DMS79 (cell line): ENCODE results near the gene ZNRF3.
A peak's percentile ranks its signal among the peaks of the same experiment; 100 is the strongest.
"Not testable (repeated sequence)": the region's sequence is repeated elsewhere in the genome, so short reads cannot be mapped to it uniquely, and the experiment has no call there.

Experiments used
- DNase-seq: peaks from one replicate; lab custom pipeline; 2025; lab: John Stamatoyannopoulos, UW

ZNRF3 gene

DNA sequence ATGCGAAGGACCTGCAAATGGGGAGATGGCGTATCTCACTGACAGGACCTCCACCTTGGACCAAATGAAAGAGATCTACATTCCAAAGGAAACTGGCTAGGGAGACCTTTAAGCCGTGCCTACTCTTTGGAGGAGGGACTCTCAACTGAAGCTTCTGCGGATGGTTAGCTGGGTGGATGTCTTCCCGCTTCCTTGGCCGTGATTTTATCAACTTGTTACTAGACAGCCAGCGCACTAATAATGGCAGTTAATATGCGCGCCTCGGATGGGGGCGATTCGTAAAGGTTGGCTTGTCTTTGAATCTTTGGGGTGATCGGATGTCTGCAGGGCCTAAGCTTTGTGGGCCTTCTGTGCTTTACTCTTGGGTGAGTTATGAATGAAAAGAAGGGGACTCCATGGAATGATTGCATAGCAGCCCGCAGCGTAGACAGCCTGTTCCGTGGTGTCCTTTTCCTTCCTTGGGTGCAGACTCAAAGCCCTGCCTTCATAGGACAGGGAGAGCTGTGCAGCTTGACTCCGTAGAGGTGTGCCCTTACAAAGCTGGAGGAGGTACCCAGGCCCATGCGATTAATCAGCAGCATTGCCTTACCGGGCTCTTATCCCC is 1.5 kb downstream of the ZNRF3 start:
- no peak for DNase-seq

DNA sequence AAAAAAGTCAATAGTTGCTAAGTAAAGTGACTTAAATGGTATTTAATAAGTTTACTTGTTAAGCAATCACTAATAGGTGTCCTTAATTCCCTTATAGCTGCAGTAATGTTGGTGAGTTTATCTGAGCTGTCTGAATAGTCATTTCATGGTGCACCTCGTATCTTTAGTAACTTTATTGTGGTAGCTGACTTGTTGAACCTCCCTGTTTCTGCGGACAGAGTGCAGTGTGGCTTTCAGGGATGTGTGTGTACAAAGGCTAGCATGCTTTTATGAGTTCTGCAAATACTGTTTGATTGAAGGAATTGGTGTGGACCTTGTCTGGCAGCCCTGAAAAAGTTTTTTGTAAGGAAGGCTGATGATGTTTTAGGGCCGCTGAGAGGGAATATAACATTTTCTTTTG is 2.6 kb downstream of the ZNRF3 start:
- DNase-seq: no peak

DNA sequence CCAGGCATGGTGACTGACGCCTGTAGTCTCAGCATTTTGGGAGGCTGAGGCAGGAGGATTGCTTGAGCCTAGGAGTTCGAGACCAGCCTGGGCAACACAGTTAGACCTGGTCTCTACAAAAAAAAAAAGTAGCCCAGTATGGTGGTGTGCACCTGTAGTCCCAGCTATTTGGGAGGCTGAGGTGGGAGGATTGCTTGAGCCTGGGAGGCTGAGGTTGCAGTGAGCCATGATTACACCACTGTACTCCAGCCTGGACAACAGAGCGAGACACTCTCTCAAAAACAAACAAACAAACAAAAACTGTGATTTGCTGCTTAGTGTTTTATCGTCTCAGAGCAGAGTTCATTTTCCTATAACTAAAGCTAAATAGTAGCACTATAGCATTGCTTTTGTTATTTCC is 3.3 kb downstream of the ZNRF3 start:
- DNase-seq: not testable (repeated sequence)

DNA sequence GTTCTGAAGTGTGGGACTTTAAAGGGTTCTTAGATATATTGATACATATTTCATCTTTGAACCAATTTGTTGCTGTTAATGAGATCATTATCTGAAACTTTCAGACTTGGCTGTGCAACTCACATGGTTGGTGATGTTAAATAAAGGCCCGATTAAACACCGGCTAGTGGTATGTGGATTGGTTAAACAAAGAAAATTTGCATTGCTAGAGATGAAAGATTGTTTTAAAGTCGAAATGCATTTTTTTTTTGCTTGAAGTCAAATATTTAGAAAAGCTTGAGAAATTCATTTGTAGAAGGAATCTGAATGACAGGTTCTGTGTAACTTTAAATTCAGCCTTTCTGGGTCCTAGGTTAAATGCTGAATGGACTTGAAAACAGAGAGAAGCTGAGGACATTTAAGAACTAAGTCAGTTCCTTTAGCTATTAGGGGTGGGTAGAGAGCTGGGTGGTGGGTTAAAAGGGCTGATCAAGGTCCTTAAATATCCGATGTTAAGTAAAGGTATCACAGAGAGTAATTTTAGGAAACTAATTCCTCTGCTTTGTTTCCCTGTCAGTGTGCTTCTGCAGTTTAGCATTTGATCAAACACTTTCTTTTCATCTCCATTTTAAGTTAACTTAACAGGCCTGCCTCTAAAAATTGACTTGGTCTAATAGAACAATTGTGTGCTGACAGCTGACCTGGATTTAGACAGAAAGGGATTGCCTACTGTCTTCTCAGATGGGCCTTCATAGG is 4.5 kb downstream of the ZNRF3 start:
- no peak for DNase-seq

DNA sequence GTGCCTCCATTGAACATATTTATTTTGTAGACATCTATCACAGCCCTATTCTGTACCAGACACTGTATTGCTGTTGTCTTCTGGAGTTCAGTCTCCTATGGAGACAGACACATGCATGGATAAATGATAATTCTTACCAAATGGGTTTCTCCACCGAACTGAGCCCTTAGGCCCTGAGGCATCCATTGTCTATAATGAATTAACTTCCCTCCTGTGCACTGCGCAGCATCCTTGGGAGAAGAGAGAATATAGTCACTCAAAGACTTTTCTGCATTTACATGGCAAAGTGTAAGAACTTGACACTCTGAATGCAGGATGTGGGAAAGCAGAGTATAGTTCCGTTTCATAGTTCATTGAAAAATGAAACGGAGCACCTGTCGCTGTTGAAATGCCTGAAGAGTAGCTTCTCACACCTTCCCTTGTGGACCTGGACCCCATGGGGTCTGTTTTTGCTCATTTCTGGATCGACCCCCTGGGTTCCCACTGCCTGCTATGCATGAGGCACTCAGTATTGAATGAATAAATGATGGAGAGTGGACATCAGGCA is 6.2 kb downstream of the ZNRF3 start:
- no peak for DNase-seq

DNA sequence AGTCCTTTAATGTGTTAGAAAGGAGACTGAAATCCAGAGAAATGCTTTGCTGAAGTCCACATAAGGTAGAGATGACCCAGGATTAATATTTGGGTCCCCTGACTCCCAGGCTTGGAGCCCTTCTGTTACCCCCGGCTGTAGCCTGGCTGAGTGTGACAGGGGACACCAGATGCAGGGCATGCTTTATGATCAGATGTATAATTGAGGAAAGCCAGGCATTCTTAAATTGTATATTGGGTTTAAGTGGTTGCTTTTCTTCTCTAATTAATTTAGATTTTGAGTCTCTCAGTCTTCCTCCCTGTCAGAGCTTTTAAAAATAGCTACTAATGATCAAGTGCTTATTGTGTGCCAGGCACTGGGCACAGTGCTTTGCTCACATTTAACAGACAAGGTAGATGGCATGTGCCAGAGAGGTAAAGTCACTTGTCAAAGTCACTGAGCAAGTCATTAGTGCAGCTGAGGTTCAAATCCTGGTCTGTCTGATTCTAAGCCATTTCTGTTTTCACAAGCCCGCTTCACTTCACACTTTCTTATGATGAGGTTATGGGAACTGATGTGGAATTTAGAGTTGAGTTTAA is 7.9 kb downstream of the ZNRF3 start:
- no peak for DNase-seq

DNA sequence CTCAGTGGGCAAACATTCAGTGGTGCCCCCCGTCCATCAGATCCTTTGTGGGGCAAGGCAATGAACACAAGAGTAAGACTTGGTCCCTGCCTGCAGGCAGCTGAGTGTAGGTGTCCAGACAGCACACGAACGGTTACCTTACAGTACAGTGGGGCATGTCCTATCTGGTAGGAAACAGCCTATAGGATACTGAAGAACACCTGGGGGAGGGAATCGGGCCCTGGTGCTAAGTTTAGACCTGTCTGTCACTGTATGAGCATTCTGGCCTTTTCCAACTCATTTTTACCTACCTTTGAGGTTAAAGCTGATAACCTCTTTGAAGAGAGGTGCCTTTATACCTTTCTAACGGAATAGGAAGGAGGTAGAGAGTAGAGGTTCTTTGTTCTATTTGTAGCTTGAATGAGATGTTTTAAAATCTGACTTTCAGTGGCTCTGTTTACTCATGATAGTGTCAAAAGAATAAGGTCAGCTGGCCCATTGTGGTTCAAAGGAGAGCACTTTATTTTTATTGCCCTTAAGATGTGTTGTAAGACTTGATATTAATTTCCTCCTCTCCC is 8.9 kb downstream of the ZNRF3 start:
- no peak for DNase-seq

DNA sequence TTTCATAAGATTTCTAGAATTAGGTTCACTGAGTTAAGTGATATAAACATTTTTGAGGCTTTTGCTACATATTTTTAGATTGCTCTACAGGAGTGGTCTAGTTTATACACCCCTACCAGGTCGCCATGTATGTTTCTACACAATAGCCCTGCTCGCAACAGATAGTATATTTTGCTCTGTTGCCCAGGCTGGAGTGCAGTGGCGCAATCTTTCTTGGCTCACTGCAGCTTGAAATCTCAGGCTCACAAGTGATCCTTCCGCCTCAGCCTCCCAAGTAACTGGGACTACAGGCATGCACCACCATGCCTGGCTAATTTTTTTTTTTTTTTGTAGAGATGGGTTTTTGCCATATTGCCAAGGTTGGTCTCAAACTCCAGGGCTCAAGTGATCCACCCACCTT is 10.4 kb downstream of the ZNRF3 start:
- no peak for DNase-seq

DNA sequence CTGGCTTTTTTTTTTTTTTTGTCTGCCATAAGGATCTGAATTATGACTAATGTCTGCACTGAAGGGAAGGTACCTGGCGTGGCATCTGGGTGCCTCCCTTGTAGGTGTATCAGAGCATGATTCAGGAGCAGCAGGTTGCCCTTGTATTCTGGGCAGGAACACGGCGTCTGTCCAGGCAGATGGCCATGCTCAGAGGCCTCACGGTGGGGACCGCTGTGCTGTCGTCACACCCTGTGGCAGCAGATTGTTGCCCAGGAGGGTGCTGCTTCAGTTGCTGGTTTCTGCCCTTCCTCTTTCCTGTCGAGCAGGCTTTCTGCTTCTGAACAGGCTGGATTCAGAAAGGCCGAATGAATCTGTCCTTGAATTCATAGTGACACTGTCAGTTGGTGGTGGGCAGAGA is 11.0 kb downstream of the ZNRF3 start:
- no peak for DNase-seq

DNA sequence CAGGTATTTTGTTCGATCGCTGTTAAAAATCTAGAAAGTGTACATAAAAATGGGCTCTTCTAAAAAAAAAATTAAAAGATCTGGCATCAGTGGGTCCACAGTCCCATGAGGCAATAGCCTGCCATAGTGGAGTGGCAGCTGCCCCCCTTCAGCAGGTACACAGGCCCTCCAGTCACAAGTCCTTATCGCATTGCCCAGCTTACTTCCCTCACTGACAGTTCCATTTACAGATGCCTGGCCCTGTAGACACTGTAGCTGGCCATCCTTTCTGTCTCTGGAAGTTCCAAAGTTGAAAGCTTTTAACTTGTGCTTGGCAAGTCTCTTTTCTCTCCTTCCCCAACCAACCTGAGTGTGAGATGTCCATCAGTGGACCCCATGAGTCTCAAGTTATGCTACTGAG is 11.4 kb downstream of the ZNRF3 start:
- no peak for DNase-seq

DNA sequence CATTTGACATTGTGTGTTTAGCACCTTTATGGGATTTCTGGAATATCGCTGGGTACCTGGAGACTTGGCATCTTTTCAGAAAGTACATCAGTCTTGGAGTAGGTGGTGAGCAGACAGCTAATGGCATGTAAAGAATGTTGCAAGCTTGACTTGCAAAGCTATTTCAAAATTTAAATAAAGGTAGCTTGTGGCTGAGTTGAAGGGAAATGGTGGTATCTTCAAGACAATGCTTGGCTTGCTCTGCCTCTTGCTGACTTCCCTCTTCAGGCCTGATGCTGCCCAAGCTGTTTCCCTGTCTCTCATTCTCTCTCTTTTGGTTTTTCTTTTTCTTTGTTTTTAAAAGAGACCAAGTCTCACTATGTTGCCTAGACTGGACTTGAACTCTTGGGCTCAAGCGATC is 13.2 kb downstream of the ZNRF3 start:
- no peak for DNase-seq

DNA sequence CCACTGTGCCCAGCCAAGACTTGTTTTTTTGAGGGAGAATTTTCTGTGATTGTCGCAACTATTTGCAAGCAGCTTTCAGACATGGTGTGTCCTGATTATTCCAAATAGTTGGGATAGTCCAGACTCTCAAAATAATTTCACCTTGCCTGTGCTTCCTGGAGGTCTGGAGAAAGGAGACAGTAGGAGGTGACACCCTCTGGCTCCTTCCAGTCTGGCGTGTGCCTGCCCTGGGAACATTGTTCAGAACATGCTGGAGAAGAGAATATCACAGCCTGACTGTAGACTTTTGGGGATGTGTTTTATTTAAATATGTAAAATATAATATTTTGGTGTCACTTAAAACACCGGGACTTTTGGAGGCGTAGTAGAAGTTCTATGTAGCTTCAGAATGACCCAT is 14.9 kb downstream of the ZNRF3 start:
- DNase-seq: no peak

DNA sequence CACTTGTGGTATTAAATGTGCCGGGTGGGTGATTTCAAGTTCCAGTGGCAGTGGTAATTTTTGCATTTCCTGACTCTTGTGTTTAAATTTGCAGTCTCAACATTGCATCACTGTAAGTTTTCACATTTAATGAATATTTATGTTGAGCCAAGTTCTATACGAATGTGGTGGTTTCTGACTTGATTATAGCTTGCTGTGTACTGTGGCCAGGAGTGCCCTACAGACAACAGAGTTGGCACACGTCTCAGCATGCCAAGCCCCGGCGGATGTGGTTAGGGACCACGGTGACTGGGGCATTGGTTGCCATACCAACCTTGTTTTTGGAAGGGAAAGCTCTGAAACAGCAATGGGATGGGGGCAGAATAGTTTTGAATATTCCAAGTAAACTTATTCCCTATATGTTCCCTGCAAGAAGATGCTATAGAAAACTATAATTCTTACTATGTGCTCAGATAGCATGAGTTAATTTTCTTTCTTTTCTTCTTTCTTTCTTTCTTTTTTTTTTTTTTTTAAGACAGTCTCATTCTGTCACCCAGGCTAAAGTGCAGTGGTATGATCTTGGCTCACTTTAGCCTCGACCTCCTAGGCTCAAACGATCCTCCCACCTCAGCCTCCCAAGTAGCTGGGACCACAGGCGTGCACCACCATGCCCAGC is 16.0 kb downstream of the ZNRF3 start:
- DNase-seq: peak; percentile 16

DNA sequence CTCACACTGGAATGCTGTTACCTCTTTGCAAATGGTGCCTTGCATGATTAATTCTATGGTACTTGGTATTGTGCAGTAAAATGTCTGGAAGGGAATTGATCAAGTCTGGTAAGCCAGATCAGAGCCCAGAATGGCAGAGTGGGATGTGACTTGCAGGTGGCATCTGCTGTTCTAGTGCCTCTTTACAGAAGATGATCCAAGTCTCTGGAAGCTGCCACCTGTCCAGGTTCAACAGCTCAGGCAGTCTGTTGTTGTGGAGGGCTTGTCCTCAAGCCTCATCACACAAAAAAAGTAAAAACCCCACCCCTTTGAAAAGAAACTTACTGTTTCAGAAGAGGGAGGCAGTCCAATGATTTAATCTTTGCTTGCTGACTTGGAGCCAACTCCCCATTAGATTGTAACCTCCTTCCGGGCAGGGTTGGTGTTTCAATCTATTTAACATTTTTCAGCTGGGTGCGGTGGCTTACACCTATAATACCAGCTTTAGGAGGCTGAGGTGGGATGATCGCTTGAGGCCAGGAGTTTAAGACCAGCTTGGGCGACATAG is 17.1 kb downstream of the ZNRF3 start:
- DNase-seq: no peak

DNA sequence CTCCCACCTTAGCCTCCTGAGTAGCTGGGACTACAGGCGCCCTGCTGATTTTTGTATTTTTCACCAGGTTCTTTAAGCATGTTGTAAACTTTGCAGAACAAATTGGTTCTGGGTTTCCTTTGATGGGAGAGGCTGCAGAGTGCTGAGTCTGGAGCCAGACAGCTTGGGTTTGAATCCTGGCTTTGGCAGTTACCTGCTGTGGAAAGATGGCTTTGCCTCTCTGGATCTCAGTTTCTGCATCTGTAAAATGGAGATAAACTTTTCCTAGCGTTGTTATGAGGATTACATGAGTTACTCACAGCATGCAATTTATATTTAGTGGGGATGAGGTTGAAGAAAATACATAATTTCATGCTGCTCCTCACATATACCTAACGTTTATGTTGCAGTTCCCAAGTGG is 19.1 kb downstream of the ZNRF3 start:
- no peak for DNase-seq

DNA sequence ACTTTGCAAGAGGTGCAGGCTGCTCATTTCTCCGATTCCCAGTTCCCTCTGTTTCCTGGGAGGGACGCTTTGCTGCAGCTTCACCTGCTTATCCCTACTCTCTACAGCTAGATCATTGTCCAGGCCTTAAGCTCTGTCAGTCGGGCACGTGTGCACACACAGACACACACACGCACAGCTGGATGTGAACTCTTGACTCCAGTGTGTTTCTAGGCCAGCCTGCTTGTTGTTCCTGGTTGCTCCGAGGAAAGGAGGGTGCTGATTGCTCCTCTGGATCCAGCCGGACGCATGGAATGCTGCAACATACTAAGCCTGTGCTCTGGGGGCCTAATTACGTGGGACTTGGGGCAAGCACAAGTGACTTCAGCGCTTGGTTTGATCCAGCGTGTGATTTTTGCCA is 19.7 kb downstream of the ZNRF3 start:
- no peak for DNase-seq

DNA sequence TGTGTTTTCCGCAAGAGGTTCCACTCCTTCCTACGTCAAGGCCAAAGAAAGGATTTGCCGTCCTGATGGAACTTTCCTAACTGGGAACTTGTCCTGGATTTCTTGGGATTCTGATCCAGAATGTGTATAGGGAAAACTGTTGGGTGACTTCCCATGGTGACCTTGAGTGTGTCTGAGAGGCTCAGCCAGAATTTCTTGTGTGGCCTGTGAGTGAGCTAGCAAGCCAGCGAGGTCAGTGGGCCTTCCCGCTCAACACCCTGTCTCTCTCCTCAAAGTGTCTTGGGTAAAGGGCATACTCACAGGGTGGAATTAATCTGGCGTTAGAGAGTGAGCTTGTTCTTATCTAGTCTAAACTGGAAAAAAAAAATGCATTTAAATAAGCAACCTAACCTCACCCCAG is 20.4 kb downstream of the ZNRF3 start:
- no peak for DNase-seq

DNA sequence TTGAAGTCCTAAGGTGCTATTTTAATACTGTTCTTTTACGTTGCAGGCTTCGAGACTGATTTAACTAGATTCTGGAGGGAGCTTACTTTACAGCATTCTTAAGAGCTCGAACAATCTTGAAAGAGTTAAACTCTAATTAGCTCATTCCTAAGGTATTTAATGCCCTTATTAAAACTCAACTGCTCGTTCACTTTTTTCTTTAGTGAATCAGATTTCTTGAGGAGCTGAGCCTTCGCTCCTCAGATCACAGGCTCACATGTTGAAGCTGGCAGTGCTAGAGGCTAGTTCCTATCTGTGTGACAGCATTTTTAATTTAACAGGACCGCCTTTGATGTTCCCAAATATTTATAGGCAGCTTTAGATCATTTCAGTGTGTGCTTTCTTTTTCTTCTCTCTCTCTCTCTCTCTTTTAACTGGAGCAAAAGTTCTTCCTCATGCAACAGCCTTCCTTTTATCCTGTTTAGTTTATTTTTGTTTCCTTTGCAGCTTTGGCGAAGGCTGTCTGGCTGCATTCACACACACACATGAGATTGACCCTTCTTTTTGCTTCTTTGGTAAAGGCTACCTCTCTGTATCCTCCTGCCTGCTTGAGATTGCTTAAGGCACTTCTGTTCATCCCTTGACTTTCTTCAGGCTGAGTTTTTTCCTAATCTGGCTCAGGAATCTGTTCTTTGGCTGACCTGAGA is 21.0 kb downstream of the ZNRF3 start:
- DNase-seq: no peak

DNA sequence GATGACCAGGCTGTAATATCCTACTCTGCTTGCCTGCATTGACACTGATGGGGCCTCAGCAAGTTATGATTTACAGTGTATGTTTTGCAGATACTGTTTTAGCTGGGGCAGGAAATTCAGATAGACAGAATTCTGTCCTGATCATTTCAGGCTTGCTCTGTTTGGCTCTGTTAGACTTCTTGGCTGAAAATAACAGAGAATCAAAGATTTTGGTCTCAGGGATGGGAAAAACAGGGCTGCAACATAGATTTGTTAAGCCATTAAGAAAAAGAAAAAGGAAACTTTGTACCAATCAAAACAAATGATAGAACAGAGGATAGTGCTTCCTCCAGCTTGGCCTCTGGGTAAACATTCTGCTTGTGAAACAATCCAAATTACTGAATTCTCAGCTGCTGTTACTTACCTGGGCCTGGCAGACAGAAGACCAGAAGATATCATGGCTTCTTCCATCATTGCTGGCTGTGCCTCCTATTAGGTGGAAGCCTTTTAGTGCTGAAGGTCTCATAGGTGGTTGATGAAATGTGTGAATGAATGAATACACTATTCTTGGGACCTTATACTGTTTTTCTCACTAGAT is 22.0 kb downstream of the ZNRF3 start:
- DNase-seq: no peak

DNA sequence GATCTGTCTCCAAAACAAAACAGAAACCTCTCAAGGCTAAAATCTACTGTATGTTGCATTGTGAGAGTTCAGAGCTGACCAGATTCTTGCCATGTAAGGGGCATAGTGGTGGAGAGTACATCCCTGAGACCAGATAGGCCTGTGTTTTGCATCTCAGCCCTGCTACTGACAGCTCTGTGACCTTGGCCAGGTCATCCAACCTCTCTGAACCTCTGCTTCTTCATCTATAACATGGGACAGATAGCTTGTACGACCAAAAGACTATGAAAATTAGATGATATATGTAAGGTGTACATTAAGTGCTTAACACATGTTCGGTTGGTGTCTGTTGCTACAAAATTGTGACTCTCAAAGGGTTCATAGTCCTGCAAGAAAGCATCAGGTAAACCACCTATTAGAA is 22.9 kb downstream of the ZNRF3 start:
- no peak for DNase-seq

DNA sequence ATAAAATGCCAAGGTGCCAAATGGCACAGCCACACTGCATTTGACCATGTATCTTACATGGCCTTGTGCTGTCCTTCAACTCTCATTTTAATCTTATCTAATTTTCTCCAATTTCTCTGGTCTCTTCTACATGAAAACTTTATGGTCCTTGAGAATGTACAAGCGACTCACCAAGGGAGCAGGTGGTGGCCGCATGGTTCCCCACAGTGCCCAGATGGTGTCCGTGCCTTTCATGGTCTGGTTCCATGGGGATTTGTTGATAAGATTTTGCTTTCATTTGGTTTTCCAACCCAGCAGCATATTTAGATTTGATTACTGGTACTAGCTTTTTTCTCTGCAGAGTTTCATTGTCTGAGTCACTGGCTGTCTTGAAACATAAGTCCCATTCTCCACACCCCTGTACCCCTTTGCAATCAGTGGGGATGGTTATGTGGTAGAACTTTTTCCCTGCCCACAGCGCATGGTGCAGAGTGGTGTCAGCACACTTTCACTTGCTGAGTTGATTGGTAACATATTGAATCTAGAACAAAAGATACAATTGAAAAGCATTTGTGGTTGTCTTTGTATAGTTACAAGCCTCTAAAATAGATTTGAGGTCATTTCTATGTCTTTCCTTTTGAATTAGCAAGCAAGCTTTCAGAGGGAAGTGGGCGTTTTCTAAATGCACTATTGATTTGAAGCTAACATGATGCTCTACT is 24.1 kb downstream of the ZNRF3 start:
- DNase-seq: no peak
